Mesenchymal stem cell (in vitro differentiated cells and primary cell): ENCODE data around the gene VPS13A.
A peak's percentile ranks its signal among the peaks of the same experiment; 100 is the strongest.

Experiments
- DNase-seq: peaks from one replicate; pipeline ENCODE4 v3.0.0-alpha.2; 2013
- H2AFZ ChIP-seq: one replicate; pipeline ENCODE4 v1.6.1; 2013; ENCODE audit warnings: low read depth, mild to moderate bottlenecking, control low read depth, inconsistent platforms, low read length, moderate library complexity
- H2AK5ac ChIP-seq: 2 replicates; pipeline ENCODE4 v1.6.1; 2013; ENCODE audit warnings: low read length, moderate library complexity, mild to moderate bottlenecking, inconsistent platforms; ENCODE audit not compliant: severe bottlenecking
- H2BK120ac ChIP-seq: one replicate; pipeline ENCODE4 v1.6.1; 2013; ENCODE audit warnings: low read depth, mild to moderate bottlenecking, inconsistent platforms, low read length, moderate library complexity
- H2BK12ac ChIP-seq, 2 experiments: one replicate each; pipeline ENCODE4 v1.6.1; 2013; ENCODE audit warnings: inconsistent platforms in 2 of 2, low read length in 2 of 2, mild to moderate bottlenecking in 2 of 2, moderate library complexity in 2 of 2, control low read depth in 1 of 2
- H2BK15ac ChIP-seq: one replicate; pipeline ENCODE4 v1.6.1; 2013; ENCODE audit warnings: mild to moderate bottlenecking, low read depth, inconsistent platforms; ENCODE audit not compliant: poor library complexity, severe bottlenecking
- H2BK5ac ChIP-seq: 2 replicates; pipeline ENCODE4 v1.6.1; 2013; ENCODE audit warnings: low read depth, mild to moderate bottlenecking, low read length, control low read depth, inconsistent platforms; ENCODE audit not compliant: poor library complexity, severe bottlenecking
- H3K14ac ChIP-seq, 2 experiments: one replicate each; pipeline ENCODE4 v1.6.1; 2013; ENCODE audit warnings: inconsistent platforms in 2 of 2, low read length in 2 of 2, control low read depth in 1 of 2, mild to moderate bottlenecking in 1 of 2, moderate library complexity in 1 of 2
- H3K18ac ChIP-seq, 2 experiments: one replicate each; pipeline ENCODE4 v1.6.1; 2013; ENCODE audit warnings: inconsistent platforms in 2 of 2, low read length in 2 of 2, control low read depth in 1 of 2, low read depth in 1 of 2, mild to moderate bottlenecking in 1 of 2
- H3K23ac ChIP-seq, 2 experiments: one replicate each; pipeline ENCODE4 v1.6.1; 2013; ENCODE audit warnings: inconsistent platforms in 2 of 2, low read length in 2 of 2, mild to moderate bottlenecking in 2 of 2, moderate library complexity in 2 of 2, control low read depth in 1 of 2
- H3K27ac ChIP-seq: 2 replicates; pipeline ENCODE4 v1.5.1; 2013; ENCODE audit warnings: mild to moderate bottlenecking, moderate library complexity, low read length, control low read depth, inconsistent platforms; ENCODE audit not compliant: poor library complexity, severe bottlenecking
- H3K27me3 ChIP-seq, 2 experiments: 2 replicates each; pipeline versions ENCODE4 v1.6.1 to v1.7.0; 2013; ENCODE audit warnings: low read length in 2 of 2, mild to moderate bottlenecking in 2 of 2, moderate library complexity in 2 of 2, control low read depth in 1 of 2, inconsistent platforms in 1 of 2; ENCODE audit not compliant: control insufficient read depth in 1 of 2, insufficient read depth in 1 of 2
- H3K36me3 ChIP-seq, 2 experiments: 2 replicates each; pipeline versions ENCODE4 v1.6.1 to v1.7.0; 2013; ENCODE audit warnings: low read length in 2 of 2, control low read depth in 1 of 2, inconsistent platforms in 1 of 2, low read depth in 1 of 2, mild to moderate bottlenecking in 1 of 2; ENCODE audit not compliant: insufficient read depth in 2 of 2, control insufficient read depth in 1 of 2
- H3K4ac ChIP-seq, 2 experiments: one replicate each; pipeline ENCODE4 v1.6.1; 2013; ENCODE audit warnings: inconsistent platforms in 2 of 2, low read length in 2 of 2, mild to moderate bottlenecking in 2 of 2, moderate library complexity in 2 of 2, control low read depth in 1 of 2, low read depth in 1 of 2
- H3K4me1 ChIP-seq: 2 replicates; pipeline ENCODE4 v1.6.1; 2013; ENCODE audit warnings: low read depth, low read length, control low read depth; ENCODE audit not compliant: control insufficient read depth, insufficient read depth
- H3K4me2 ChIP-seq: 2 replicates; pipeline ENCODE4 v1.6.1; 2013; ENCODE audit warnings: low read length, mild to moderate bottlenecking, inconsistent platforms; ENCODE audit not compliant: poor library complexity, severe bottlenecking
- H3K4me3 ChIP-seq, 2 experiments: 2 replicates each; pipeline versions ENCODE4 v1.5.1 to v1.7.0; 2013; ENCODE audit warnings: low read length in 2 of 2, mild to moderate bottlenecking in 2 of 2, control low read depth in 1 of 2, low read depth in 1 of 2; ENCODE audit not compliant: insufficient read depth in 1 of 2
- H3K79me1 ChIP-seq: replicated peaks from 2 replicates; pipeline ENCODE4 v1.6.1; 2013; ENCODE audit warnings: mild to moderate bottlenecking, control low read depth, low read length, inconsistent platforms; ENCODE audit not compliant: poor library complexity, severe bottlenecking
- H3K9ac ChIP-seq: 2 replicates; pipeline ENCODE4 v1.7.0; 2013; ENCODE audit warnings: mild to moderate bottlenecking, low read length, moderate library complexity
- H3K9me3 ChIP-seq: 2 replicates; pipeline ENCODE4 v1.7.0; 2013; ENCODE audit warnings: mild to moderate bottlenecking, low read length; ENCODE audit not compliant: control insufficient read depth
- H4K8ac ChIP-seq: one replicate; pipeline ENCODE4 v1.6.1; 2013; ENCODE audit warnings: inconsistent platforms, mild to moderate bottlenecking, low read length, moderate library complexity
- H4K91ac ChIP-seq: one replicate; pipeline ENCODE4 v1.6.1; 2013; ENCODE audit warnings: mild to moderate bottlenecking, low read length, inconsistent platforms
- WGBS: methylation state at CpG from one replicate; pipeline ENCODE4 v1.1.7; 2013; ENCODE audit warnings: mixed read lengths; 5-methylcytosine and 5-hydroxymethylcytosine counted together

Gene VPS13A

GRCh38 chr9:77183581-77183980, 6.2 kb downstream of the VPS13A start:
- no peak overlapping the region for H2BK15ac ChIP-seq
- no peak overlapping the region for H2AFZ ChIP-seq
- no peak overlapping the region for H2AK5ac ChIP-seq
- H3K79me1 ChIP-seq: peaks cover 15% of the 10 kb centered on the region
- no peak overlapping the region for H3K18ac ChIP-seq
- H3K23ac ChIP-seq: no peak overlapping the region
- H3K14ac ChIP-seq: no peak overlapping the region
- no peak for DNase-seq
- no peak overlapping the region for H3K27ac ChIP-seq
- no peak overlapping the region for H3K4me2 ChIP-seq
- H3K9ac ChIP-seq: no peak overlapping the region
- peaks cover 2% of the 10 kb centered on the region for H3K4me1 ChIP-seq
- no peak overlapping the region for H4K91ac ChIP-seq
- H3K4ac ChIP-seq: no peak overlapping the region
- H3K27me3 ChIP-seq: no peaks in the 10 kb centered on the region
- H2BK5ac ChIP-seq: no peak overlapping the region
- no peak overlapping the region for H4K8ac ChIP-seq
- H3K36me3 ChIP-seq: no peaks in the 10 kb centered on the region
- no peaks in the 10 kb centered on the region for H3K9me3 ChIP-seq
- no peak overlapping the region for H2BK120ac ChIP-seq
- H3K4me3 ChIP-seq: no peak overlapping the region
- no peak overlapping the region for H2BK12ac ChIP-seq

GRCh38 chr9:77188242-77188641, 10.9 kb downstream of the VPS13A start:
- Histone ChIP-seq H3K9ac (no peak overlapping the region), H2AK5ac (no peak overlapping the region), H4K8ac (no peak overlapping the region), H2BK12ac (no peak overlapping the region), H2BK120ac (no peak overlapping the region), H4K91ac (no peak overlapping the region), H3K27ac (no peak overlapping the region), H3K36me3 (no peaks in the 10 kb centered on the region), H3K18ac (no peak overlapping the region), H2BK15ac (no peak overlapping the region), H3K4me2 (no peak overlapping the region), H3K27me3 (no peaks in the 10 kb centered on the region), H3K9me3 (no peaks in the 10 kb centered on the region), H2BK5ac (no peak overlapping the region), H2AFZ (no peak overlapping the region), H3K79me1 (peaks cover 16% of the 10 kb centered on the region), H3K23ac (no peak overlapping the region), H3K14ac (no peak overlapping the region), H3K4me3 (no peak overlapping the region), H3K4ac (no peak overlapping the region), H3K4me1 (no peaks in the 10 kb centered on the region)
- WGBS: 100% methylated on average over 3 of the region's 3 CpGs
- no peak for DNase-seq

DNA sequence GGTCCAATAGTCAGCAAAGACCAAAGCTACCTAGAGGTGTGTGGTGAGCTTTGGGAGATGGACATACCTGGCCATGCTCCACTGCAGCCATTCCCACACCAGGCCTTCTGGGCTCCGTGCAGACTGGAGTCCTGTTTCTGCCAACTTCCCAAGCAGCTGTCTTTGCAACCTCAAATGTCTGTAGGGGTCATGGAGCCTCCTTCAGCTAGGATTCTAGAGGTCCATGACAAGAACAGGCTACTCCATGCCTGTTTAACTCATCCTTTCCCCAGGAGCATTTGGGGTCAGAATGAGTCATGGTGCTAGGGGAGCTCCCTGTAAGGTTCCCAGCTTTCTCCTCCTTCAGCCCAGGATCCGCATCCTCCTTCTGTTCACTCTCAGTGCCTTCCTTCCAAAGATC, 17.1 kb downstream of the VPS13A start:
- H3K79me1 ChIP-seq: peaks cover 14% of the 10 kb centered on the region
- no peak overlapping the region for H3K9ac ChIP-seq
- H2BK12ac ChIP-seq: no peak overlapping the region
- WGBS: 95% methylated on average over 2 of the region's 2 CpGs
- H3K27ac ChIP-seq: no peak overlapping the region
- peaks cover 2% of the 10 kb centered on the region for H3K4me1 ChIP-seq
- no peak overlapping the region for H2AK5ac ChIP-seq
- H3K4me3 ChIP-seq: no peak overlapping the region
- H3K9me3 ChIP-seq: no peaks in the 10 kb centered on the region
- DNase-seq: peak; percentile 22
- H4K91ac ChIP-seq: no peak overlapping the region
- no peak overlapping the region for H3K4me2 ChIP-seq
- no peak overlapping the region for H2BK15ac ChIP-seq
- no peaks in the 10 kb centered on the region for H3K36me3 ChIP-seq
- no peak overlapping the region for H3K4ac ChIP-seq
- H4K8ac ChIP-seq: no peak overlapping the region
- no peak overlapping the region for H3K23ac ChIP-seq
- H2AFZ ChIP-seq: no peak overlapping the region
- H3K27me3 ChIP-seq: no peaks in the 10 kb centered on the region
- H3K18ac ChIP-seq: no peak overlapping the region
- no peak overlapping the region for H2BK5ac ChIP-seq
- H3K14ac ChIP-seq: no peak overlapping the region
- H2BK120ac ChIP-seq: no peak overlapping the region

- no peak overlapping the region for H2AFZ ChIP-seq
- H3K4me3 ChIP-seq: no peak overlapping the region
- no peak overlapping the region for H2BK15ac ChIP-seq
- no peak overlapping the region for H2BK5ac ChIP-seq
- H3K27ac ChIP-seq: no peak overlapping the region
- H3K9me3 ChIP-seq: no peaks in the 10 kb centered on the region
- H3K18ac ChIP-seq: no peak overlapping the region
- H3K79me1 ChIP-seq: peaks cover 1% of the 10 kb centered on the region
- no peaks in the 10 kb centered on the region for H3K27me3 ChIP-seq
- H4K8ac ChIP-seq: no peak overlapping the region
- no peak overlapping the region for H3K4ac ChIP-seq
- peaks cover 1% of the 10 kb centered on the region for H3K4me1 ChIP-seq
- H3K36me3 ChIP-seq: peaks cover 0 to 10% of the 10 kb centered on the region in 2 experiments
- no peak overlapping the region for H2BK120ac ChIP-seq
- no peak overlapping the region for H3K4me2 ChIP-seq
- no peak overlapping the region for H3K23ac ChIP-seq
- no peak overlapping the region for H2AK5ac ChIP-seq
- 17% methylated on average over 2 of the region's 2 CpGs for WGBS
- no peak overlapping the region for H3K9ac ChIP-seq
- no peak overlapping the region for H3K14ac ChIP-seq
- no peak overlapping the region for H2BK12ac ChIP-seq
- H4K91ac ChIP-seq: no peak overlapping the region
- peak; percentile 24 for DNase-seq
Measured at GRCh38 chr9:77210116-77210515, 32.8 kb downstream of the VPS13A start.
